COLO829 (cell line): ENCODE data around the gene GPC6.

Source experiments
- DNase-seq: peaks from one replicate; pipeline ENCODE4 v3.0.0; 2012; ENCODE audit warnings: low spot score

Gene GPC6

GRCh38 chr13:94303644-94304174, 1077.1 kb downstream of the GPC6 start:
- DNase-seq = no peak

DNA sequence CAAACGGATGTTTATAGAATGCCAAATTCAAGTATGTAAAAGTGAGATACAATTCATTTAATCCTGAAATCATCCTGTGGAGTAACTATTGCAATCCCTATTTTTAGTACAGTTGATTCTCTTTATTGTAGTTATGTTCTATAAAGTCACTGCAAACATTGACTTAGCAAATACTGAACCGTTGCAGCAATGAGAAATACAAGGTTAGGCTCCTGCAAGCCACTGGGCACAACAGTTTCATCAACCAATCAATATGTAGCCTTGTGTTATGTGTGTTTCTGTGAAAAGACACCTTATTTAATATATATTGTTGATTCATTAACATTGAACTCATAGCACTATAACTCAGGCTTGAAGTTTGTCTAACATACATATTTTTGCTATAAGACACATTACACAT, 1078.4 kb downstream of the GPC6 start:
- DNase-seq = no peak

DNA sequence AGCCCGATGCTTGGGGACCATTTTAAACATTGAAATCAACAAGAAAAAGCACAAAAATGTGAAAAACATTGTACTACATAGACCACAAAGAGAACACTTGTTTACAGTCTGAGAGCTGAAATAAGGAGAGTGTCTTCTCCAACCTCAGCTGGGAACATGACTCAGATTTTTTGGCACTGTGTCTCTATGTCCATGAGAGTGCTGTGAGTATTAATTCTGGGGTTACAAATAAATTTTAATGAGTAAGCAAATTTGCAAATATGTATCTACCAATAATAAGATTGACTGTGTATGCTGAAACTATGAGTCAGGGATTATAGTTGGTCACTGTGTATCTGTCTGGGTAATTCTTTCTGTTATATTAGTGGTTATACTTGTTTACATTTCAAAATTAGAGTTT, 1078.9 kb downstream of the GPC6 start:
- peak; percentile 60 for DNase-seq

DNA sequence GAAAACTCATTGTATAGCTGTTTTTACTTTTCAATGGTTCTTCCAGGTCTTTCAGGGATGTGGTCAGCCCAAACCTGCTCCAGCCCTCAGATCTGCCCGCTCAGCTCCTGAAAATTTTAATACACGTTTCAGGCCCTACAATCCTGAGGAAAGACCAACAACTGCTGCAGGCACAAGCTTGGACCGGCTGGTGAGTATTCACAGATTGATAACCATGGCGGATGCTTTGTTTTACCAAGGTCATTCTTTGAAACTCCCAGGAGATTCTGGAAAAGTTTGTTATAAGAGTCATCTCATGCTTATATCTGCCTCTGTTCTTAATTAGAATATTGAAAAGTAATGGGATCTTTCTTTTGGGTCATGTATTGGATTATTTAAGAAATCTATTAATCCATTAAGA, 1079.3 kb downstream of the GPC6 start:
- no peak for DNase-seq

- DNase-seq = no peak
Observed at GRCh38 chr13:94308832-94309231, 1082.2 kb downstream of the GPC6 start.

GRCh38 chr13:94309576-94309975, 1083.0 kb downstream of the GPC6 start:
- DNase-seq = no peak

DNA sequence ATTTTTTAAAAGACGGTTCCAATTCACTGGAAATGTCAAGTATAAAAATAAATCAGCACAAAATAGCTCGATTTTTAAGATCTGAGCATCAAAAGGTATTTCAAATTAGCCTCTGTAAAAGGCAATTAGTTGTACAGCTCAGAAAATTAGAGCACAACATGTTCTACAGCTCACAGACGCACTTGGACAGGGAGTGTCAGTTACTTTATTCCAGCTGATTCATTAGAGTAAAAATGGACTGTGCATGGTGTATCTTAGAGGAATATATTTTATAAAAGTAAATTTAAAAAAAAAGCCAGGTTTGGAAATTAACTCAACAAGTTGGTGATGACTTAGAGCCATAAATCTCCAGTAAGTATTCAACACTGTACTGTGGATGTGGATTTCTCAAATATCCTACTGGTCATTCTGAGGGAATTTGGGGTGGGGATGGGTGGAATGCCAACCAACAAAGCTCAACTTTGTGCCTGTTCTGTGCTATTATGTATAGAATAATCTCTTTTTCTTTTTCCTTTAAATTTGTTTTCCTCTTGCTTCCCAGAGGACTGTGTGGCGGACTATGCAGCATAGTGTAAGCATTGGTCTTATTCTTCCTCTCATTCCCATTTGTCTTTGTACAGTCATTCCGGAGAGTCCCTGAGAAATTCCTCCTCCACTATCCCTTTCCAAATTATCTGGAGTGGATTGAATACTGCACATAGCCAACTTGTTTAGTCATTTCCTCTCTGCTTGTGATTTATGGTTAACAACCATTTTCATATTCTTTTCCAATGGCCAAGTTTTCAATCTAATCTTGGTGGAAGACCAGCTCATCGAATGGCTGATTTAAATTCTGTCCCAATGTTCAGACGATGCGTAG, 1083.6 kb downstream of the GPC6 start:
- DNase-seq = peak; percentile 73

GRCh38 chr13:94311893-94312292, 1085.3 kb downstream of the GPC6 start:
- DNase-seq = no peak

- DNase-seq = no peak
Observed at GRCh38 chr13:94312511-94313216, 1086.1 kb downstream of the GPC6 start.

- no peak for DNase-seq
Observed at GRCh38 chr13:94313321-94313910, 1086.8 kb downstream of the GPC6 start.

- no peak for DNase-seq
Observed at GRCh38 chr13:94313926-94314325, 1087.3 kb downstream of the GPC6 start.

DNA sequence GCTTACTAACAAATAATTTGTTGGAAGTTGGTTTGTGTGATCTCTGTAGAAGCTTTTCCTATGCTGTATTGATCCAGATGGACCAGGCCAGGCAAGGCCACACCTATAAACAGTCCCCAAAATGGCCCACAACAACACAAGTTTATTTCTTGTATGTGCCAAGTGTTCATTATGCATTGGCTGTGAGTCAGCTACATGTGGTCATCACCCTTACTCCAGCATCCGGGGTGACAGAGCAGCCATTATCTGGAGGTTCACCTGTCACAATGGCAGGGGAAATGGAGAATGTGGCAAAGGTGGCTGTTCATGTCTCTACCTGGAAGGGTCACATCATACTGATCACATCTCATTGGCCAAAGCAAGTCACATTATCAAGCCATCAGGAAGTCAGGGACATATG, 1088.6 kb downstream of the GPC6 start:
- no peak for DNase-seq

GRCh38 chr13:94317063-94317491, 1090.5 kb downstream of the GPC6 start:
- no peak for DNase-seq

DNA sequence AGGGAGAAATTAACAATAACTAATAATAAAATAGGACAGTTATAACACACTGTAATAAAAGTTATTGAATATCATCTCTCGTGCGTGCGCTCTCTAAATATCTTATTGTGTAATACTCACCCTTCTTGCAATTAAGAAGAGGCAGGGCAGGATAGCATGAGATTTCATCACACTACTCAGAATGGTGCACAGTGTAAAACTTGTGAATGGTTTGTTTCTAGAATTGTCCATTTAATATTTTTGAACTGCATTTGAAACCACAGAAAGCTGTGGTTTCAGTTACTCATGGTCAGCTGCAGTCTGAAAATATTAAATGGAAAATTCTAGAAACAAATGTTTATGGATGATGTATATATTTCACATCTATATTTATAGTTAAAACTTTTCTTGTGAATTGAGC, 1091.8 kb downstream of the GPC6 start:
- no peak for DNase-seq

- DNase-seq = no peak
Observed at GRCh38 chr13:94319501-94319900, 1092.9 kb downstream of the GPC6 start.

- no peak for DNase-seq
Observed at GRCh38 chr13:94322925-94323763, 1096.5 kb downstream of the GPC6 start.

DNA sequence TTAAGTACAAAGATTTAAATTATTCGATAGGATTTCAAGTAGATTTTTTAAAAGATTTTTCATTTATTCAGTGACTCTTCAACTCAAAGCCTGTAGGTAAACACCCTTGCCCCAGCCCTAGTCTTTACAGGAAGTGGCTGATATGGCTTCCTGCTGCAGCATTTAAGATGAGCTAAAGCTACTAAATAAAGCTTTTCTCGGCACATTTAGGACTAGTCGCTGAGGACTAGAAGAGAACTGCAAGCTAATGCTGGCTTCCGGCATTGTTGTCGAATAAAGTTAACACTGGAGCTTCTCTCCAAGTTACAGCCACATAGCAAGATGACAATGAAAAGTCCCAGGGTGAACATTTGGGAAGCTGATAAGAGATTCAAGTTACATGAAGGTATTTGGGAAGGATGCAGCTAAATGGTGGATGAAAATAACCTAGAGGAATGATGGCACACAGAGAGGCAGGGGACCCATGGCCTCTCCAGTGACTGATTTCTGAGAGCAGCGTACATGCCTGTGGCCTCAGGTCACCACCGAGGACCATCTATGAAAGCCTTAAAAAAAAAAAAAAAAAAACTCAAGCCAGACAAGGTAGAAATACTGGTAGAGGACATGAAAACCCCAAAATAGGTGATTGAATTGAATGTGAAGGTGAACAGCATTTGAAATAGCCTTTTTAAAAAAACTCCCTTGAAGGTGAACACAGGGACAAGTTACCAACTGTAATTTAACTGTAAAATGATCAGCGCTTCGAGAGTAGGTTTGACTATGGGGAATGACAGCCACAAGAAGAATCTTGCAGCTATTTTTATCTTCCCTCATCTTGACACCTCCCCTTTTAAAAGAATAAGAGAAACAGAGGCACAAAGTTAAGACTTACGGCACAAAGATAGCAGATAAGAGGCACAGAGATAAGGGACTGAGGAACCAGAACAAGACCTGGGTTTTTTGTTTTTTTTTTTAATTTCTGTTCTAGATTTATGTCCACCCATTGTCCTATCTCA, 1097.5 kb downstream of the GPC6 start:
- DNase-seq = no peak

- no peak for DNase-seq
Observed at GRCh38 chr13:94324767-94325540, 1098.3 kb downstream of the GPC6 start.

DNA sequence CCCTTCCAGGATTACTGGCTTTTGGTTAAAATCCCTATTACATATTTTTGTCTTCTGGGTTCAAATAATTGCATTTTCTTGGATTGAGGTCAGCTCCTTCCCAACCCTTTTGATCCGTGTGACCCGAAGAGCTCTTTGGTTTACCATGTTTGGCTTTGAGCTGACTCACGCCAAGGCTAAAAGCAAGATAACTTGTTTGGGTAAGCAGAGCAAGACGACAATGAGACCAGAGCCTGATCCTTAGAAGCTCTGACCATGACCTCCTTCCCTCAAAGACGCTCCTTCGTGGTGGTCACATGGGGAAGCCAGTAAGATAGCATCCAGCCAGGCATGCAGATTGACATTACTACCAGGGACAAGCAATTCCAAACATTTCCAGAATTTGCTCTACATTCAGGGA, 1099.0 kb downstream of the GPC6 start:
- DNase-seq = no peak

DNA sequence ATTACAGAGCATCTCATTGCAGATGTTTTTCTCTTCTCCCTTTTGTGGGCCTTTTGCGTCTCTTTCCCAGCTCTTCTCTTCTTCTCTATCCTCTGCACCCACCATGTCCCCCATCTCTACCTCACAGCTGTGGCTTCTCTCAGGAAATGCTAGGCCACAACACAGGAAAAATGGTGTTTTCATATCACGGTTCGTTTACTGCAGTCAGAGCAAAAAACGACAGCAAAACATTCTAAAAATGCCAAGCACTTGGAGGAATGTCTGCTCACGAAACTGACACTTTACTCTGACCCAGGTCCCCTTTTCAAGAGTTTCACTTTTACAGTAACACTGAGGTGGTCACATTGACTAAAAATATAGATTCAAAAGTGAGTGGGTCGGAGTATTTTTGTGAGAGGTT, 1100.7 kb downstream of the GPC6 start:
- no peak for DNase-seq
